SIG-M5 treated with dmso at 0.1 percent for 504 hours (cell line): Measurements from ENCODE around the gene TIPRL.
"Not testable (repeated sequence)": the region's sequence is repeated elsewhere in the genome, so short reads cannot be mapped to it uniquely, and the experiment has no call there.

Experiments
- DNase-seq: peaks from one replicate; lab custom pipeline; 2025; ENCODE audit not compliant: unreplicated experiment; lab: John Stamatoyannopoulos, UW

The TIPRL gene

GRCh38 chr1:168178638-168179437, at the start of gene TIPRL:
TSS of gene TIPRL (plus strand) at chr1:168178962. CDS start at chr1:168179078, 116 bp downstream.
- peak; percentile 100 for DNase-seq

- no peak for DNase-seq
Observed at GRCh38 chr1:168129933-168130332, 48.8 kb upstream of the TIPRL start.

- DNase-seq = no peak
Observed at GRCh38 chr1:168134132-168134531, 44.6 kb upstream of the TIPRL start.

GRCh38 chr1:168134642-168135041, 44.1 kb upstream of the TIPRL start:
- DNase-seq = no peak

GRCh38 chr1:168135116-168135920, 43.4 kb upstream of the TIPRL start:
- DNase-seq = no peak

- no peak for DNase-seq
Observed at GRCh38 chr1:168135921-168136708, 42.6 kb upstream of the TIPRL start.

- no peak for DNase-seq
Observed at GRCh38 chr1:168136709-168137514, 41.9 kb upstream of the TIPRL start, which contains the start of gene GPR161. TSS of gene GPR161 (minus strand) at chr1:168136930. CDS start at chr1:168104850, 32,080 bp downstream.

GRCh38 chr1:168137515-168137821, 41.3 kb upstream of the TIPRL start:
- DNase-seq = no peak

- DNase-seq = no peak
Observed at GRCh38 chr1:168138134-168138533, 40.6 kb upstream of the TIPRL start.

GRCh38 chr1:168139070-168139469, 39.7 kb upstream of the TIPRL start:
- DNase-seq = no peak

- DNase-seq = no peak
Observed at GRCh38 chr1:168141871-168142385, 36.8 kb upstream of the TIPRL start.

- peak; percentile 89 for DNase-seq
Observed at GRCh38 chr1:168145184-168146159, 33.3 kb upstream of the TIPRL start.

- peak; percentile 84 for DNase-seq
Observed at GRCh38 chr1:168146160-168146539, 32.6 kb upstream of the TIPRL start.

GRCh38 chr1:168146626-168147025, 32.1 kb upstream of the TIPRL start:
- no peak for DNase-seq

GRCh38 chr1:168148916-168149315, 29.8 kb upstream of the TIPRL start:
- peak; percentile 22 for DNase-seq

- no peak for DNase-seq
Observed at GRCh38 chr1:168150283-168150682, 28.5 kb upstream of the TIPRL start.

GRCh38 chr1:168151935-168152334, 26.8 kb upstream of the TIPRL start:
- no peak for DNase-seq

GRCh38 chr1:168154707-168155106, 24.1 kb upstream of the TIPRL start:
- DNase-seq = not testable (repeated sequence)

- DNase-seq = no peak
Observed at GRCh38 chr1:168155910-168156309, 22.9 kb upstream of the TIPRL start.
